Right renal pelvis (tissue), 4 donors: ENCODE results near the gene CGNL1. TPM values are rescaled to one million over a fixed set of nuclear protein-coding genes. Genes with fewer than 3 reads are reported as not detected.

ENCODE experiments used
- DNase-seq, 4 donors: peaks; one replicate each; pipeline ENCODE4 v3.0.0-alpha.2; 2013; ENCODE audit warnings: low read depth in 4 of 4, low spot score in 3 of 4, missing footprints in 1 of 4
- polyA plus RNA-seq, 4 donors: library from polyadenylated mRNA; unstranded; fragments of 120-200 nt; gene quantifications; one replicate each; pipeline ENCODE4 v1.2.1, GENCODE V29; 2013; ENCODE audit not compliant: insufficient read length in 4 of 4

Gene CGNL1
- polyA plus RNA-seq, 4 donors, result 57.5 to 67.3 (median 63.9) TPM

- no peak for DNase-seq
These were observed 42.3 kb downstream of the CGNL1 start for GRCh38 chr15:57418635-57419034.

DNA sequence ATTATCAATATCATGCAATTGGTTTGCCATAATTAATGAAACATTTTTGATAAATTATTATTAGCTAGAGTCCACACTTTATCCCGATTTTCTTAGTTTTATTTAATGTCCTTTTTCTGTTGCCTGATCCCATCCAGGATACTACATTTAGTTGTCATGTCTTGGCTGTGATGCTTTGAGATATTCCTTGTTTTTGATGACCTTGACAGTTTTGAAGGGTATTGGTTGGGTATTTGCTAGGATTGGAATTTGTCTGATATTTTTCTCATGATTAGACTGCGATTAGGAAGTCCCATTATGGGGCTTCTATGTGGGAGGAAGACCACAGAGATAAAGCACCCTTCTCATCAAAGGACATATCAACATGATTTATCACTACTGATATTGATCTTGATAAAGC is 43.0 kb downstream of the CGNL1 start:
- no peak for DNase-seq

GRCh38 chr15:57421110-57421509 is 44.8 kb downstream of the CGNL1 start:
- DNase-seq, result no peak

- no peak for DNase-seq
These were observed 45.2 kb downstream of the CGNL1 start for GRCh38 chr15:57421551-57421950.

DNA sequence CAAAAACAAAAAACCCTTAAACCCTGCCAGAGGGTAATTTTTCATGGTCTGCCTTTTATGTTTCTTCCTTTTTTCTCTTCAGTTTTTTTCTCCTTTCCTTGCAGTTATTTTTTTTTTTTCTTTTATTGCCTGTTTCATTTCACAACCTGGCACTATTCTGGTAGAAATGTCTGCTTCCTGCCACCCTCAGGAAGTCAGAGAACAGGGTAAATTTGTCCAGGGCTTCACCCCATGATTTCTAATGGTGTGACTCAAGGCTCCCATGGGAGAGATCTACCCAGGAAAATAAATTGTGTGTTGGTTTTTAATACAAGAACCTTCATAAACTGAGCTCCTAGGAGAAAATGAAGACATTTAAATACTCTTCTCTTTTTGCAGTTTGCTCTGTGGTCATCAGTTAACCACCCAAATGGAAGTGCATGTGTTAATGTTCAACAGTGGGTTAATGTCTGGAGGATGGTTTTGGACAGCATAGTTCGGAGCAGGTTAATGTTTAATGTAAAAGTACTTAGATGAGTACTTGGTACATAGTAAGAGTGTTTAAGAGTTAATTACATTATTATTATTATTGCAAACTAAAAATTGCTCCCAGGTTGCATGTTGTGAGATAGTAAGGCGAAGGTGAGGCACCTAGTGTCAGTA is 45.9 kb downstream of the CGNL1 start:
- DNase-seq, result no peak

- DNase-seq, result no peak
These were observed 47.4 kb downstream of the CGNL1 start for GRCh38 chr15:57423599-57424140.

GRCh38 chr15:57424628-57425405 is 48.5 kb downstream of the CGNL1 start:
- DNase-seq, result no peak

- DNase-seq, result no peak
These were observed 49.5 kb downstream of the CGNL1 start for GRCh38 chr15:57425842-57426241.

GRCh38 chr15:57427367-57427821 is 51.1 kb downstream of the CGNL1 start:
- no peak for DNase-seq

DNA sequence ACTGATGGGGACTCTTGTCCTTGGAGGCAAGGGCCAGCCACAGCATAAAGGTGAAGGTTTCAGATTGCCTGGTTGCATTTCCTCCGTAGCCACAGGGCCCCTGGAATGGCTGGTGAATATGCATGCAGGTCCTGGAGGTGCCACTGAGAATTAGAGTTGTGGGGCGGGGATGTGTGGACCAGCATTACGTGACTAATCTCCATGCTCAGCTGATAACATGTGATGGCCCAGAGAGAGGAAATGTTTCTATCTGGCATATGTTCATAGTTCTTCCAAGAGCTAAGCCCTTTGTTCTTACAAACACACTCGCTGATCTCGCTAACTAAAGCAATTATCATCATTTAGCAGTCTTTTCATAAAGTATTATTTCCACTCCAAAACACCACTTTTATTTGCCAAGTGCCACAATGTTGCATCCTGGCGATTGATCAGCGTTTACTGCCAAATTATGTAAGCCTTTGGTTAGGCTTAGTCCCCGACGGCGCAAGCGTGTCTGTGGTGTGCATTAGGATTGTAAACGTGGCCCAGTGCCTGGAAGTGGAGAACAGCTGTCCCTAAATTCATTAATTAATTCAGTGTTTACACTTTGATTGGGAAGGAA is 55.9 kb downstream of the CGNL1 start:
- no peak for DNase-seq

- DNase-seq, result no peak
These were observed 59.9 kb downstream of the CGNL1 start for GRCh38 chr15:57436166-57436565.

DNA sequence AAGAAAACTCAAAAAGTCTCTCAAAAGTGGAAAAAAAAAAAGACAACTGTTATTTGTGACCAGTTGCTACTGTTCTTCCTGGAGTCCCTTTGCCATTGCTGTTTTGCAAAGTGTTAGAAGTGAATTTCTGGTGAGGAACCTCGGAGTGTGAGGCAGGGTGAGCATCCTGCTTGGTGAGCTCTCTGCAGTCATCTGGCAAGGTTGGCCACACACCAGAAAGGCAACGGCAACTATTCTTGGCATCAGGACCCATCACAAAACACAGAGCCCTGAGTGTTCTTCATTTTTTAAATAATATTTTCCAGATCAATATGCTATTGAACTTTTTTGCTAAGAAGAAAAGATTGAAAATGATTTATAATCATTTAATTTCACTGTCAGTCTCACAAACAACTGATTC is 60.7 kb downstream of the CGNL1 start:
- DNase-seq, result no peak

- no peak for DNase-seq
These were observed 61.3 kb downstream of the CGNL1 start for GRCh38 chr15:57437564-57437963.

GRCh38 chr15:57438166-57438565 is 61.9 kb downstream of the CGNL1 start:
- no peak for DNase-seq

GRCh38 chr15:57439128-57440027 is 63.1 kb downstream of the CGNL1 start:
- no peak for DNase-seq

- no peak for DNase-seq
These were observed 63.9 kb downstream of the CGNL1 start for GRCh38 chr15:57440167-57440566.

DNA sequence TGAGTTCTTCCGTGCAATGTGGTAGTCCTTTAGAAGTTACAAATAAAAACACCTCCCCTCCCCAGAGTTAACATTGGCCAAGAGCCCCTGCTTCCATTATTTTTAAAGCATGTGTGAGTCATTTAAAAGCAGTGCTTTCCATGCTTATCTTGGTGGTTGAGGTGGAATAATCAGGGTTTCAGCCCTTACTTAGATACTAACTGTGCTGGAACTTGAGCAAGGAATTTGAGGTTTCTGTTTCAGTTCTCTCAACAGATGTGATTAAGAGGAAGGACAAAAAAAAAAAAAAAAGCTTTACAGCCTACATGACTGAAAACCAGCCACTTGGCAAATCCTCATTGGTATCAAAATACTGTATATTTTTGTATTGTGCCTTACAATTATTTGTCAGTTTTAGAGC is 64.5 kb downstream of the CGNL1 start:
- no peak for DNase-seq

- no peak for DNase-seq
These were observed 66.0 kb downstream of the CGNL1 start for GRCh38 chr15:57442335-57442734.

GRCh38 chr15:57443486-57443885 is 67.2 kb downstream of the CGNL1 start:
- DNase-seq, result no peak

- DNase-seq, result no peak
These were observed 68.7 kb downstream of the CGNL1 start for GRCh38 chr15:57444877-57445513.
